CD4-positive, alpha-beta T cell treated with Interleukin-15 for 1 hour (primary cell): ENCODE data around the gene IRGC.
"Not testable (repeated sequence)": the region's sequence is repeated elsewhere in the genome, so short reads cannot be mapped to it uniquely, and the experiment has no call there.

Experiments used
- DNase-seq: peaks from one replicate; pipeline ENCODE4 v3.0.0-alpha.2; 2020

Gene IRGC, protein sequence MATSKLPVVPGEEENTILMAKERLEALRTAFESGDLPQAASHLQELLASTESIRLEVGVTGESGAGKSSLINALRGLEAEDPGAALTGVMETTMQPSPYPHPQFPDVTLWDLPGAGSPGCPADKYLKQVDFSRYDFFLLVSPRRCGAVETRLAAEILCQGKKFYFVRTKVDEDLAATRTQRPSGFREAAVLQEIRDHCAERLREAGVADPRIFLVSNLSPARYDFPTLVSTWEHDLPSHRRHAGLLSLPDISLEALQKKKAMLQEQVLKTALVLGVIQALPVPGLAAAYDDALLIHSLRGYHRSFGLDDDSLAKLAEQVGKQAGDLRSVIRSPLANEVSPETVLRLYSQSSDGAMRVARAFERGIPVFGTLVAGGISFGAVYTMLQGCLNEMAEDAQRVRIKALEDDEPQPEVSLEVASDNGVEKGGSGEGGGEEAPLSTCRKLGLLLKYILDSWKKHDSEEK

DNA sequence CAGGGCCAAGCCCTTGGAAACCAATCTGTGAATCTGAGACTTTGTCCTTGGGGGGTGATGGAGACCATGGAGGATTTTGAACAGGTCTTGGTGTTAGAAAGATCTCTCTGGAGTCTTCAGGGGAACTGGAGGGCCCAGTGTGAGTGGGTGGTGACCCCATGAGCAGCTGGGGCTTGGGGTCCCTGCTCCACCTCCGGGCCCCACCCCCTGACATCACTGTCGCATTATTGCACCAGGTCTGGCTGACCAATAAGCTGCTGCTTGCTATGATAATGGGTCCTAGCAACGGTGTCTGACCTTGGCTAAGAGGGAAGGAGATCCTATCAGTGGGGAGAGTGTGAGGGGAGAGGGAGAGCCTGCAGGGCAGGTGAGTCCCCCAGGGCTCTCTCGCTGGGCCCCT, at the start of gene IRGC:
TSS of gene IRGC (plus strand) at position 301 of the 400 bp plus-strand sequence. CDS start 2,483 bp downstream, outside the sequence.
- no peak for DNase-seq

DNA sequence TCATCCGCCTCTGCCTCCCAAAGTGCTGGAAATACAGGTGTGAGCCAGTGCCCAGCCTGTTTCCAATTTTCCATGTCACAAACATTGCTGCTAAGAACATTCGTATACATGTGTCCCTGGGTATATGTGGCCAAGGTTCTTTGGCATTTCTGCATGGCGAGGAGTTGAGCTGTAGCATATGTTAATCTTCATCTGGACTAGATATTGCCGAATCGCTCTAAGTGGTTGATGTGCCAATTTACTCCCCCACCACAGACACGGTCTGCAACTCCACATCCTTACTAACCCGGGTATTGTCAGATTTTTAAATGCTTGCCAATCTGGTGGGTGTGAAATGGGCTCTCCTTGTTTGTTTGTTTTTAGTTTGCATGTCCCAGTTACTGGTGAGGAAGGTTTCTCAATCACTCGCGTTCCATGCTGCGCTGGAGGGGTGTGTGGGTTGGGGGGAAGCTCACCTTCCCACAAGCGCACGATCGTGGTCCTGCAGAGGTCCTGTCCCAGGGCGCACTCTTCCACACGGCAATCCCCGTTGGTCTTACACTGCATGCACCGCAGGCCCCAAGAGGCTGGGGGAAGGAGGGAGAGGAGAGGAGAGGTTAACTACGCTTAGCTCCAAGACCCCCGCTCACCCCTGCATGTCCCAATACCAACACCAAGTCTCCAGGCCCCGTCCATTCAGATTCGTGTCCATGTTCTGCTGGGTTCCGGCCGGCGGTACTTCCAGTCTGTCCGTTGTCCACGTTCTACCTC, 48.6 kb upstream of the IRGC start:
- no peak for DNase-seq

DNA sequence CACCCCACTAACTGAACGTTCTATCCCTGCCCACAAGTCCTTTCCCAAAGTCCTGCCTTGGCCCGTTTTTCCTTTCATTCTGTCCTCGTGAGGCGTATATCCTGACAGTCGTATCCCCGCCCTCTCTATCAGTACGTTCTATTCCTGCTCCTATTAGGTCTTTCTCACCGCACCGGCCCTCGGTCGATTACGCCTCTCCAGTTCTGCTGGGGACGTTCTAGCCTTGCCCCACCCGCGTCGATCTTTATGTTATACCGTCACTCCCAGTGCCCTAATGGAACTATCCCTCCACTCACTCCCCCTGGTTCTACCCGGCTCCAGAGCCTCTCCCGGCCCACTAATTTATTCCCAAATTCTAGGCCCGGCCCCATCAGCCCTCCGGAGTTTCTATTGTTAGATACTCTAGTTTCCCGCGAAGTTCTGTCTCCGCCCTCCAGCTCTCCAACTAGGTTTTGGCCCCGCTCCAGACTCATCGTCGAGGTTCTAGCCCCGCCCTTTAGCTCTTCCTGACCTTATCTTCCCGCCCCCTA, 47.9 kb upstream of the IRGC start:
- DNase-seq = no peak

DNA sequence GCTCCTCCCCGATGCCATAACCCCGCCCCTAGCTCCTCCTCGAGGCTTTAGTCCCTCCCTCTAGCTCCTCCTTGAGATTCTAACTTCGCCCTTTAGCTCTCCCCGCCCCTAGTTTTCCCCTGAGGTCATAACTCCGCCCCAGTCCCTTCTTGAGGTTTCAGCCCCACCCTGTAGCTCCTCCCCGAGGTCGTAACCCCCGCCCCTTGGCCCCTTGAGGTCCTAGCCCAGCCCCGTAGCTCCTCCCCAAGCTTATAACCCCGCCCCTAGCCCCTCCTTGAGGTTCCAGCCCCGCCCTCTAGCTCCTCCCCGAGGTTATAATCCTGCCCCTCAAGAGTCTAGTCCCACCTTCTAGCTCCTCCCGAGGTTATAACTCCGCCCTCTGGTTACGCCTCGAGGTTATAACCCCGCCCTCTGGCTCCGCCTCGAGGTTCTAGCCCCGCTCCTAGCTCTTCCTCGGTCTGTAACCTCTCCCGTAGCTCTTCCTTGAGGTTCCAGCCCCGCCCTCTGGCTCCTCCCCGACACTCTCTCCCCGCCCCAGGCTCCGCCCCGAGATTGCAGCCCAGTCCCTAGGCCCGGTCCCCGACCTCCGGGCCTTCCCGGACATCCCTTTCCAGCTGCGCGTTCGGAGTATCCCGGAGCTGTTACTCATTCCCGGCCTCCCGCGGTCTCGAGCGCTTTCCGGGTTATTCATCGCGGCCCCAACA, 47.3 kb upstream of the IRGC start:
- peak; percentile 96 for DNase-seq

DNA sequence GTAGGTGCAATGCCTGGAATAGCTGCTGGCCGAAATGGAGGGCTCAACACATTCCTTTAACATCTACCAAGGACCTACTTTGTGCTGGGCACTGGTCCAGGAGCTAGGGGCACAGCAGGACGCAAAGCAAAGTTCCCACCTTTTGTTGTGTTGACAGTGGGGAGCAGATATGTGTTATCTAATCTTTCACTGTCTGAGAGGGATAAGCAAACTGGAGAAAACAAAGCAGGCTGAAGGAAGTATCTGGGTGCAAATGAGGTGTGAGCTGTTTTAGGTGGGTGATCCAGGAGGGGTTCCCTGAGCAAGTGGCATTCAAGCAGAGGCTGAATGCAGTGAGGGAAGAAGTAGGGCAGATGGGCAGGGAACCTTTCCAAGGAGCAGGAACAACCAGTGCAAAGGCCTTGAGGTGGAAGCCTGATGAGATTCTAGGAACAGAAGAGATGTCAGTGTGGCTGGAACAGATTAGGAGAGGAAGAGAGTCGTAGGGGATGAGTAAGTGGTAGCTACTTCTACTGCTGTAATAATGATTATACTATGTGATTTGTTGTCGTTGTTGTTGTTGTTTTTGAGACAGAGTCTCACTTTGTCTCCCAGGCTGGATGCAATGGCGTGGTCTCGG, 43.7 kb upstream of the IRGC start:
- DNase-seq = no peak

DNA sequence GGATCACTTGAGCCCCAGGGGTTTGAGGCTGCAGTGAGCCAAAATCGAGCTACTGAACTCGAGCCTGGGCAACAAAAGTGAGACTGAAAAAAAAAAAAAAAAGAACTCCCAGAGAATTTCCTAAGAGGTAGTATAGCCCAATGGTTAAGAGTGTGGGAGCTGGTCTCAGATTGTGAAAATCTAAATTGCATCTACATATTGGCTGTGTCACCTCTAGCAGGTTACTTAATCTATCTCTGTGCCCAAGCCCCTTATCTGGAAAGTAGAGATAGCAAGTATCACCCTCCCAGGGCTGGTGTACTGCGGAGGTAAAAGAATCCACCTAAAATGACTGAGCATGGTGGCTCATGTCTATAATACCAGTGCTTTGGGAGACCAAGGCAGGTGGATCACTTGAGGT, 42.2 kb upstream of the IRGC start:
- no peak for DNase-seq

DNA sequence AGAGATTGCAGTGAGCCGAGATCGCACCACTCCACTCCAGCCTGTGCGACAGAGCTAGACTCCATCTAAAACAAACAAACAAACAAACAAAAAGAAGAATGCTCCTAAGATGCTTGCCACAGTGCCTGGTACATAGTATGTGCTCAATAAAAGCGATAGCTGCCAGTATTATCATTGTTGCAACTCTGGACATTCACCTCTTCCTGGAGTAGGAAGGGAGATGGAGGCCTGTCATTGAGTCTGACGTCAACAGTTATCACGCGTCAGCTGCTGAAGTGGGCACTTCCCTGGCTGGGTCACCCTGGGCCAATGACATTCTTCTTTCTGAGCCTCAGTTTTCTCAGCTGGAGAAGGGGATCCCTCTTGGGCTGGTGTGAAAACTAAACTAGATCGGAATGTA, 41.7 kb upstream of the IRGC start:
- DNase-seq = peak; percentile 74

DNA sequence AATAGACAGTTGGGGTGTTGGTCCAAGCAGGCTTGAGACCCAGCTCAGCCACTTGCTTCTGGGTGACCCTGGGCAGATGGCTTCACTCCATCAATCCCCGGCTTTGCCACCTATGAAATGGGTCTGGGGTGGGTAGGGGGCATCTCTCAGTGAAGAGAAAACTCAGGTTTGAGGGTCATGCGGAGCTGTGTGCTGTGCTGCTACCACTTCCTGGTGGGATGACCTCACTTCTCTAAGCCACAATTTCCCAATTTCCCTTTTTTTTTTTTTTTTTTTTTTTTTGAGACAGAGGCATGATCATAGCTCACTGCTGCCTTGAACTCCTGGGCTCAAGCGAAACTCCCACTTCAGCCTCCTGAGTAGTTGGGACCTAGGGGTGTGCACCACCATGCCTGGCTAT, 41.3 kb upstream of the IRGC start:
- peak; percentile 36 for DNase-seq

DNA sequence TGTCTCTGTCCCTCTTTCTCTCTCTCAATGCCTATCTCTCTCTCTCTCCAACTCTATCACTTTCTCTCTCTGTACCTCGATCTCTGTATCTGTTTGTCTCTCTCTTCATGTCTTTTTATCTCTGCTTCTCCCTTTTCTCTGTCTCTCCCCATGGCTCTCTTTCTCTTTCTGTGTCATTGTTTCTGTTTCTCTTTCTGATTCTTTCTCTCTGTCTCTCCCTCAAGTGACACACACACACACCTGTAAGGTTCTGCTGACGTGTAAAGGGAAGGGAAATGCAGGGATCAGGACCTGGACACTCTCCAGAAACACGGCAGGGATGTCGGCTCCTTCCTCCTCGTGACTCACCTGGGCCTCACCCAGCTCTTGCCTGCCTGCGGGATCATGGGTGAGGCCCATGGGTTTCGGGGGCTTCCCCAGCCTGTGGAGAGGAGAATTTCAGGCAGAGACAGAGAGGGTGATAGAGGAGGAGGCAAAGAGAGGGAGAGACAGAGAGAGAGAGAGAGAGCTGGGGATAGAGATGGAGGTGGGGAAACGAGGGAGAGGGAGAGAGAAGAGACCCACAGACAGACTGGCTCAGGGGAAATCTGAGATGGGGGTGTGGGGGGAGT, 40.5 kb upstream of the IRGC start:
- DNase-seq = no peak

DNA sequence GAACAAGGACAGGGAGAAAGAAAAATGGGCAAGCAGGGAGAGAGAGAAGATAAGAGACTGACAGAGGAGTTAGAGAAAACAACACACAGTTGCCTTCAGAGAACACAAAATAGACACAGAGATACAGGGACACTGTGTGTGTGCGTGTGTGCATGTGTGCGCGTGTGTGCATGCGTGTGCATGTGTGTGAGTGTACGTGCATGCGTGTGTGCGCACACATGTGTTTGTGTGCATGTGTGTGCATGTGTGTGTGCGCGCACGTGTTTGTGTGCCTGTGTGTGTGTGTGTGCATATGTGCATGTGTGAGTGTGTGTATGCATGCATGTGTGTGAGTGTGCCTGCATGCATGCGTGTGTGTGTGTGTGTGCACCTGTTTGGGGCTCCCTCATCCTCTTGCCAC, 40.0 kb upstream of the IRGC start:
- no peak for DNase-seq

DNA sequence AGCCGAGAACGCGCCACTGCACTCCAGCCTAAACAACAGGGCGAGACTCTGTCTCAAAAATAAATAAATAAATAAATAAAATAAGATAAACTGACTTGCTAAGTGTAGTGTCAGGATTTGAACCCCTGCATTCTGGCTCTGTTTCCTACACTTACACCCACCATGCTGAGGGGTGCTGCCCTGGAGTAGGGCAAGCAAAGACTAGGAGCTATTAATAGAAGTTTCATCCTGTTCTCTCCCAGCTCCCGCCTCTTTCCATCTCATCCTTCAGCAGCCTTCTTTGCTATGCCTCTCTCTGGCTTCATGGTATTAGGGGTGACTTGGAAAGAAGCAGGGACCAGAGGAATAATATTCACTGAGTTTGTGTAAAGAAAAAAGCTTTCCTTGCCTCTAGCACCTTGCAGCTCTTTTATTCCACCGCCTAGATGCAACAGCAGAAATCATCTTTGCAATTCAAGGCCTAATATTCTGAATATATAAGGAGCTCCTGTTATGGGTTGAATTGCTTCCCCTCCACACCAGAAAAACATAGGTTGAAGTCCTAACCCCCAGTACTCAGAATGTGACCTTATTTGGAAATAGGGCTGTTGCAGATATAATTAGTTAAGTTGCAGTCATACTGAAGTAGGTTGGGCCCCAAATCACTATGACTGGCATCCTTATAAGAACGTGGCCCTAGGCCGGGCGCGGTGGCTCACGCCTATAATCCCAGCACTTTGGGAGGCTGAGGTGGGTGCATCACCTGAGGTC, 37.2 kb upstream of the IRGC start:
- DNase-seq = no peak

DNA sequence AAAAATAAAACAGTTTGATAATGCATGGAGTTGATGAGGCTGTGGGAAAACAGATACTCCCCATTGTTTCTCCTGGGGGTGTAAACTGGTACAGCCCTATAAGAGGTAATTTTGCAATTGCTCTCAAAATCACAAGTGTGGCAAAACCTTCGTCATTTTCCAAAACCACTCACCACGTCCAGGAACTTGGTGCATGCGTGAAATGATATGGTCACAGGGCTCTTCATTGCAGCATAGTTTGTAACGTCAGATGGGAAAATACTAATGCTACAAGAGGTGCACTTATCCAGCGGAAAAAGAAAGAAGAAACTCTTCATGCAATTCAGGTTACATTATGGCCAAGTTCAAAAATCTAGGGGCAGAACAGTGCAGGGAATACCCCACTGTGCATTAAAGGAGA, 34.1 kb upstream of the IRGC start:
- DNase-seq = no peak

DNA sequence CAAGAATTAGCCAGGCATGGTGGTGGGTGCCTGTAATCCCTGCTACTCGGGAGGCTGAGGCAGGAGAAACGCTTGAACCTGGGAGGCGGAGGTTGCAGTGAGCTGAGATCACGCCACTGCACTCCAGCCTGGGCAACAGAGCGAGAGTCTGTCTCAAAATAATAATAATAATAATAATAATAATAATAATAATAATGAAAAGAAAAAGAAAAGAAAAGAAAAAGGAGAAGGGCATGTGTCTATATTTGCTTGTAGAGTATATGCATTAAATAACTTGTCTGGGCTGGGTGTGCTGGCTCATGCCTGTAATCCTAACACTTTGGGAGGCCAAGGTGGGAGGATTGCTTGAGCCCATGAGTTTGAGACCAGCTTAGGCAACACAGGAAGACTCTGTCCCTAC, 33.6 kb upstream of the IRGC start:
- not testable (repeated sequence) for DNase-seq

DNA sequence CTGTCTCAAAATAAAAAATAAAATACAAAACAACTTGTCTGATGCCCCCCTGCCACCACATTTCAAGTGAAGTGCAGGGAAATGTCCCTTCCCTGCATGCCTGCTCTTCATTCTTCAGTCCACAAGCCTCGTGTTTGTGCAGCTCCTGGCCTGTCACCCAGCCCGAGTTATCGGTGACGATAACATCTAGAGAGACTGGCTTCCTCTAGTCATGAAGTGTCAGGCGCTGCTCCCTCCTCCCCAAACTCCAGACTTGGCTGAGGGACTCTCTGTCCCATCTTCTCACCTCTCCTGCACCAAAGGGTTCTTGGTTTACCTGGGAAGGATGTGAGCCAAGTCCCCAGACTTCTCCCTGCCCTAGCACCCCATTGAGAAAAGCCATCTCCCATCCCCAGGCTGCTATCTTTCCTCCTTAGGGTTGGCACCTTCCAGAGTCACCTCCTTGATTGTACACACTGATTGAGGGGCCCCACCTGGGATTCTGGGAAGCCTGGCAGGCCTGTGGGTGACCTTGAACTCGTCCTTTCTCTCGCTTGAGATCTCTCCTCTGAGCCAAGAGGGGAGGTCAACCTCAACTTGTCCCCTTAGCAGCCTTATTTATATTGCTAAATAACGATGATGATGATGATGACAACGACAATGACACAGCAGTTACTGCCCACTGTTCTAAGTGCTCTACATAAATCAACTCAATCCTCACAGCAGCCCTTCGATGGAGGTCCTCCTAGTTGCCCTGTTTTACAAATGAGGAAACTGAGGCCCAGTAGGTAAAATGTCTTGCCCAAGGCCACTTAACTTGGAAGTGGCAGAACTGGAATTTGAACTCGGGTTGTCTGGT, 32.8 kb upstream of the IRGC start:
- DNase-seq = no peak

DNA sequence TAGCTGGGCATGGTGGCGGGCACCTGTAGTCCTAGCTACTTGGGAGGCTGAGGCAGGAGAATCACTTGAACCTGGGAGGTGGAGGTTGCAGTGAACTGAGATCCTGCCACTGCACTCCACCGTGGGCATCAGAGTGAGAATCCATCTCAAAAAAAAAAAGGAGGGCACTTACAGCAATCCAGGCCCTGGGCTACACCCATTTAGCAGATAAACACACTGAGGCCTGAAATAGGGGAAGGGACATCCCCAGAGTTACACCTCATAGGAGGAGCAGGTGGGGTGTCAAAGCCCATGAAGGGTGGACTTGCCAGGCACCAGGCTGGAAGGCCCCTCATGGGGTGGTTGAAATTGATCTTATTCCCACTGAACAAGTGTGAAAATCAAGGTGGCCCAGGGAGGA, 32.0 kb upstream of the IRGC start:
- no peak for DNase-seq

DNA sequence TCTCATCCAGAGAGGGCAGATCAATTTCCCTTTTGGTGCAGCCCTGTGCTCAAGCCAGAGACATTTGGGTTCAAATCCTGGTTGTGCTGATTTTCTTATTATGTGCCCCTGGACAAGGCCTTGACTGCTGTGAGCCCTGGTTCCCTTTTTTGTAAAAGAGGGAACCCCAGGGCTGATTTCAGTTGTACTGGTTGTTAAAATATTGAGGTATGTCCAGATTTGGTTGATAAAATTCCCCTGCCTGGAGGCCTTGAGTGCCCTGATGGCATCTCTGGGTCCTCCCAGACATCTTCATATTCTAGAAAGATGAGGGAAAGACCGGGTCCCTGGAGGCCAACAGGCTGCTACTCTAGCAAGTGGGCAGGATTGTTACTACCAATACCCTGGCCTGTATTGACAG, 31.6 kb upstream of the IRGC start:
- no peak for DNase-seq

DNA sequence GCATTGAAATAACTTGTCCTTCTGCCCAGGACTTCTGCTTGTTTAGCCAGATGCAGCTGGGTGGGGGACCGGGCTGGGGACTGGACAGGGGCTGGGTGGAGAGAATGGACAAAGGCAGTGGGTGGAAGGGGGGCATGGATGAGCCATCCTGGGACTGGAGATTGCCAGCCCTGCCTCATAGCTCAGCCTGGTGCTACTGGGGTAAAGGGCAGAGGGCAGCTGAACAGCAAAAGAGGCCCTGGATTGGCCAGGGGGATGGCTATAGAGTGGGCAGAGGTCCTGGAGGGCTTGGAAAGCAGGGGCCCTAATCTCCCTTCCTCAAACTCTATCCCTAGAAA, 28.2 kb upstream of the IRGC start:
- no peak for DNase-seq

DNA sequence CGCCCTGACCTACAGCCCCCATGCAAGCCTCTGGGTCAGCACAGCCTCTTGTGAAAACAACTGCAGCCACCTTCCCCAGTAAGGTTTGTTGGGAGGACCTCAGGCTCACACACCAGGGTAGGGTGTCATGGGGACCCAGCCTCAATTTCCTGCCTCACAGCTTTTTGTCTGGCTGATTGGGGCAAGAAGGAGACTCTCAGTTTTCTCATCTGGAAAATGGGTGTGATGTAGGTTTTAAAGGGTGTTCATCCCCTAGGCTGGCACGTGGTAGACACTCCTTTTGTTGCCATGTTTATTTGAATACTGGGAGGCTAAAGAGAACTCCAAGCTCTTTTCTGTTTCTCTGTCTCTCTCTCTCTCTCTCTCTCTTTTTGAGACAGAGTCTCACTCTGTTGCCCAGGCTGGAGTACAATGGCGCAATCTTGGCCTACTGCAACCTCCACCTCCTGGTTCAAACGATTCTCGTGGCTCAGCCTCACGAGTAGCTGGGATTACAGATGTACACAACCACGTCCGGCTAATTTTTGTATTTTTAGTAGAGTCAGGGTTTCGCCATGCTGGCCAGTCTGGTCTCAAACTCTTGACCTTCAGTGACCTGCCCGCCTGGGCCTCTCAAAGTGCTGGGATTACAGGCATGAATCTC, 27.7 kb upstream of the IRGC start:
- peak; percentile 45 for DNase-seq

DNA sequence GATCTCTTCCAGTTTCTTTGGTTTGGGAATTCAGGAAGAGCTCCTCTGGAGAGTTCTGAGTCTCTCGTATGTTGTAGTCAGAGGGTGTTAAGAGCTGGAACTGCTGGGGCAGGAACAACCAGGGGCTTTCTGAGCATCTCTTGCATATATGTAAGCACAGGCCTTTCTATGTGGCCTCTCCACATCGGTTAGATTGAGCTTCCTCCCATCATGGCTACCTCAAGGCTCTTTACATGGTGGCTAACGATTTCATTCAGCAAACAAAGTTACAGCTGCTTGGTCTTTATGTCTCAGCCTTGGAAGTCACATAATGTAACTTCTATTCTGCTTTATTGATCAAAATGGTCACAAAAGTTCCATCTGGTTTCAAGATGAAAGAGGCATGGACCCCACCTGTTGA, 25.4 kb upstream of the IRGC start:
- DNase-seq = no peak

DNA sequence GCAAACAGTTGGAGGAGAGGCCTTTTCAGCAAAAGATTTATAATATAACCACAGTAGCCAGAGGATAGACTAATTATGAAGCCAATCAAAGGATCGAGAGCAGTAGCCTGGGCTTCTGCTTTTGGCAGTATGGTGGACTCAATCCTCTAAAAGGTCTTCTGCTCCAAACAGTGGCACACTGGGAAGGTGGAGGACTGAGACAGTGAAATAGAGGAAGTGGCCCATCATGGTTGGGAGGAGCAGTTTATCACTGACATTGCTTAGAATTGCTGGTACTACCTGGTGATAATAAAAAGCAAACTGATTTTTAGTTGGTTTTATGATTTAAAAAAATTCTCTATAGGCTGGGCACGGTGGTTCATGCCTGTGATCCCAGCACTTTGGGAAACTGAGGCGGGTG, 25.0 kb upstream of the IRGC start:
- no peak for DNase-seq
